Measurements from ENCODE around the gene KDELR3. TPM values are rescaled to one million over a fixed set of nuclear protein-coding genes. Genes with fewer than 3 reads are reported as not detected.
"Not testable (repeated sequence)": the region's sequence is repeated elsewhere in the genome, so short reads cannot be mapped to it uniquely, and the experiment has no call there.

The KDELR3 gene
- total RNA-seq, 2 donors from 2014 or later: 0.32 to 0.40 TPM

DNA sequence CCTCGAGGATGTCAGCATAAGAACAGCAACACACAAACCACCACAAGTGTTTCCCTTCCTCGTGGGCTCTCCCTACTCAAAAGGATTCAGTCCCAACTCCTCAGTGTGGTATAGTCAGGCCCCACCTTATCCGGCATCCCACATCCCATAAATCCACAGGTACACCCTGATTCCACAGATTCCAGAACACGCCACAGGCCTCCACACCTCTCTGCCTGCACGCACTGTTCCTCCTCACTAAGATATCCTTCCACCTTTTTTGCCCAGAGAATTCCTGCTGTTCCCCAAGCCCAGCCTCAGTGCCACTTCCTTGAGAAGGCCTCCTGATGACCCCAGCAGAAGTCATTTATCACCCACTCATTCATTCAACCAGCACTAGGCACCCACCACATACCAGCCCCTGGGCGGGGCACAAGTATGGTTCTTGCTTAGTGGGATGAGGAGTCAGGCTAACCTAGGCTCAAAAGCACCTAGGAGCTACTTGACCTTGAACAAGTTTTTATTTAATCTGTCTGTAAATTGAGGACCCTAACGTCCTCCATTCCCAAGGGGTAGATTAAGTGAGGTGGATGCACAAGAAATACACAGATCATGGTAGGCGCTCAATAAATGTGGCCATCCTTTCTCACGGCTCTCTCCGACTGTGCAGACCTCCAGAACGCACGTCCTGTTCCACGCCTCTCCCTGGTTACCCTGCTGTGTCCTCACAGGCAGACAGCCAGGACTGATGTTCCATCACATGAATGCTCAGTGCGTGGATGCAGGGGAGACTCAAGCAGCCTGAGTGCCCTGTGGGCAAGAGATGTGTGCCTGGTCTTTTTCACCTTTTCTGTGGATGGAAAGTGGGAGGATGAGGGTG is 10.8 kb upstream of the KDELR3 start:
- Mint-ChIP-seq H3K4me3 (peak overlapping the region; percentile 45), H3K27ac (no peak overlapping the region), H3K36me3 (ENCODE audit: low read depth) (peaks cover 8% of the 10 kb centered on the region), H3K9me3 (no peaks in the 10 kb centered on the region), H3K4me1 (no peaks in the 10 kb centered on the region), H3K27me3 (peaks cover 53% of the 10 kb centered on the region)
- no peak for ATAC-seq (replicated peaks)

DNA sequence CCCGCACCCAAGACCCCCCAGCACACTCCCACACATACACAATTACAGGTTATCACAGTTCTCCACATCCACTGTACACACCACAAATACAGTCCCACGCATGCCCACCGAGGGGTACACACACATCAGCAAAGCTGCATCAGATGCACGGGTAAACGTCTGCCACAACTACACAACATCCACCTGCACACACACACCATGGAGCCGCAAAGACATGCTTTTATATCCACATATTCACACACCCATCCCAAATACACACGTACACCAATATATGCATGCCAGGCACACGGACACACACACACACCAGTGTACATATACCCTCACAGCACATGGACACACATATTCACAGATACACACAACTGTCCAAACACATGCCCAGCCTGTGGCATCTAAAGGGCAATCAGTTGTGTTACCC is 7.5 kb upstream of the KDELR3 start:
- H3K27me3 Mint-ChIP-seq: peaks cover 53% of the 10 kb centered on the region
- H3K4me1 Mint-ChIP-seq: no peaks in the 10 kb centered on the region
- no peak for ATAC-seq (replicated peaks)
- no peak overlapping the region for H3K27ac Mint-ChIP-seq
- H3K9me3 Mint-ChIP-seq: no peaks in the 10 kb centered on the region
- H3K36me3 Mint-ChIP-seq (ENCODE audit: low read depth): peaks cover 8% of the 10 kb centered on the region
- no peak overlapping the region for H3K4me3 Mint-ChIP-seq

DNA sequence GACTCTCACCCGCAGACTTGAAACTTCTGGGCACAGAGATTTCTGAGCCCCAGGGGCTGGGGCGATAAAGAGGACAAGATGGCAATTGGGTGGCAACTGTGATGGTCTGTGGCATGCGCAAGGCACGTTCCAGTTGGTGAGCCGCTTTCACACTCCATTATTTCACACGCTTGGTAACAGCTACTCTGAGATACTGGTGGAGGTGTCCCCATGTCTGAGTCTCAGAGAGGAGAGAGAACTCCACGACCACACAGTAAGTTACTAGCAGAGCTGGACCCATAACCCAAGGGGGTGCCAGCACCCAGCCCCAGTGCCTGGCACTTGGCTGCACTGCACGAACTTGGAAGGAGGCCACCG is 6.9 kb upstream of the KDELR3 start:
- no peak overlapping the region for H3K4me3 Mint-ChIP-seq
- H3K36me3 Mint-ChIP-seq (ENCODE audit: low read depth): peaks cover 8% of the 10 kb centered on the region
- no peaks in the 10 kb centered on the region for H3K4me1 Mint-ChIP-seq
- H3K27me3 Mint-ChIP-seq: peaks cover 53% of the 10 kb centered on the region
- H3K27ac Mint-ChIP-seq: no peak overlapping the region
- ATAC-seq (replicated peaks): peak; percentile 7
- no peaks in the 10 kb centered on the region for H3K9me3 Mint-ChIP-seq

DNA sequence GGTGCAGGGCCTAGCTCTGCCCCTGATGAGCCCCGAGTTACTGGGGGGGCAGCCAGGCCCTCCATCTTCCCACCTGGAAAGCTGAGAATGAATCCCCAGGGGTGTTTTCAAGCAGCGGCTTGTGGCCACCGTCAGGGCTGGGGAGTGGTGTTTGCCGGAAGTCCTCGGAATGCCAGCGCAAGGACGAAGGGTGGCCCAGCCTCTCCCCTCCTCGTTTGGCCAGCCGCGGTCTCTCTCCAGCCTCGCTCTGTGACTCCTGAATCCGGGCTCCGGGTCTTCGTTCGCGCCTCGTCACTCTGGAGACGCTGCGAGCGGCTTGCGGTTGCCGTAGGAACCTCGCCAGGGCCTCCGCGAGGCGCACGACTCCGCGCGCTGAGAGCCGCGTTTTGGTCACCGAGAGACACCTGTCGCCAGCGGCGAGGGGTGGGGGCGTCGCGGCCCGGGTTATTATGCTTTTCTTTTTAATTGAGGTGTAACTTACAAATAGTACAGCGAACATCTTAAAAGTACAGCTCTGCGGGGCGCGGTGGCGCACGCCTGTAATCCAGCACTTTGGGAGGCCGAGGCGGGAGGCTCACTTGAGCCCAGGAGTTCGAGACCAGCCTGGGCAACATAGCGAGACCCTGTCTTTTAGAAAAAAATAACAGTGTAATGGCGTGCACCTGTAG is 6.3 kb upstream of the KDELR3 start:
- Mint-ChIP-seq H3K4me1 (no peaks in the 10 kb centered on the region), H3K36me3 (ENCODE audit: low read depth) (peaks cover 4% of the 10 kb centered on the region), H3K27ac (no peak overlapping the region), H3K4me3 (no peak overlapping the region), H3K9me3 (no peaks in the 10 kb centered on the region), H3K27me3 (peaks cover 50% of the 10 kb centered on the region)
- peak; percentile 56 for ATAC-seq (replicated peaks)

DNA sequence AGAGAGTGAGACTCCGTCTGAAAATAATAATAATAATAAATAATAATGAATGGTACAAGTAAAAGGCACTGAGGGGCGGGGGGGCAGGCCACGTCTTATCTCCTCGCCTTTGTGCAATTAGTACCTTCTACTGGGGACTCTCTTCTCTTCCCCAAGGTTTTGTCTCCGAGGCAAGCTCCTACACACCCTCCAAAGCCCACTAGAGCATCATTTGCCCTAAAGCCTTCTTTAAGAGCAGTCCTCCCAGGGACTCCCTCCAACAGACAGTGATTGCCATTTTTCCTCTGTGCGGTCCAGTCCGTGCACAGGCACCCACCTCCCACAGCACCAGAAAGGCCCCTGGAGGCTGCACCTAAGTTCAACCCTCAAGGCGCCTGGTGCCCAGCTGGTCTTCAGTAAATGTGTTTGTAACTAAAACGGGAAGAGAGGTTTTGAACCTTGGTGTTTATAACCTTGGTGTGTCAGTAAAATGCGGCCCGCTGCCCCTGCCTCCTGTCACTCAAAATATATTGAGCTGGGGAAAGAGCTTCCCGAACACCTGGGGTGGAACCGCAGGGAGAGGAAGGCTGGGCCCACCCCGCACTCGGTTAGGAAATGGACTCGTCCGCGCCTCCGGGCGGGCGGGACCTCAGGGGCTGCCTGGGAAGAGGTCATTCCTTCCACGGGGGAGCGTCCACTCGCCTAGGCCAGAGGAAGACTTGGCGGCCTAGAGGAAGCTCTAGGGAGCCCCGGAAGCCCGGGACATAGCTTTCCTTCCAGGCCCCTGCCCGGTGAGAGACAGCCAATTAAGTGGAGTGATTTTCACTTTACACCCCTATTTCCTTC is 4.7 kb upstream of the KDELR3 start:
- Mint-ChIP-seq H3K27me3 (peaks cover 45% of the 10 kb centered on the region), H3K4me1 (no peaks in the 10 kb centered on the region), H3K4me3 (no peak overlapping the region), H3K27ac (no peak overlapping the region), H3K9me3 (no peaks in the 10 kb centered on the region), H3K36me3 (ENCODE audit: low read depth) (no peaks in the 10 kb centered on the region)
- no peak for ATAC-seq (replicated peaks)

DNA sequence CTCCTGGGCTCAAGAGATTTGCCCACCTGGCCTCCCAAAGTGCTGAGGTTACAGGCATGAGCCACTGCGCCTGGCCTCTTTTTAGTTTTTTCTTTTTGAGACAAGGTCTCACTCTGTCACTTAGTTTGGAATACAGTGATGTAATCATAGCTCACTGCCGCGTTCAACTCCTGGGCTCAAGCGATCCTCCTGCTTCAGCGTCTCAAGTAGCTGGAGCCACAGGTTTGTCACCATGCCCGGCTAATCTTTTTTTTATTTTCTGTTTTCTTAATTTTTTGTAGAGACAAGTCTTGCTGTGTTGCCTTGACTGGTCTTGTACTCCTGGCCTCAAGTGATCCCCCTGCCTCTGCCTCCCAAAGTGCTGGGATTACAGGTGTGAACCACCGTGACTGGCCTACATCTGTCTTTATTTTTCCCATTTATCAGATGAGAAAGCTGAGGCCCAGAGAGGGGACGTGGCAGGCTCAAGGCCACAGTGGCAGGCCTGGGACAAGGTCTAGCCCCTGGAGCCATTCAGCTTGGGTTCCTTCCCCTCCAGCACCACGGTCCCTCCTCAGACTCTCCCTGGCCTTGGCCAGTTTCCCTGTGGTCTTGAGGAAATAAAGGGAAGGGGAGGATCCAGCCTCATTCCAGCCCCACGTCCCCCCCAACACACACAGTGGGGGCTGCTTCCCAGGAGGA is 2.8 kb upstream of the KDELR3 start:
- no peaks in the 10 kb centered on the region for H3K9me3 Mint-ChIP-seq
- peaks cover 34% of the 10 kb centered on the region for H3K27me3 Mint-ChIP-seq
- H3K4me1 Mint-ChIP-seq: no peaks in the 10 kb centered on the region
- no peak overlapping the region for H3K27ac Mint-ChIP-seq
- no peak for ATAC-seq (replicated peaks)
- H3K36me3 Mint-ChIP-seq (ENCODE audit: low read depth): no peaks in the 10 kb centered on the region
- H3K4me3 Mint-ChIP-seq: no peak overlapping the region

DNA sequence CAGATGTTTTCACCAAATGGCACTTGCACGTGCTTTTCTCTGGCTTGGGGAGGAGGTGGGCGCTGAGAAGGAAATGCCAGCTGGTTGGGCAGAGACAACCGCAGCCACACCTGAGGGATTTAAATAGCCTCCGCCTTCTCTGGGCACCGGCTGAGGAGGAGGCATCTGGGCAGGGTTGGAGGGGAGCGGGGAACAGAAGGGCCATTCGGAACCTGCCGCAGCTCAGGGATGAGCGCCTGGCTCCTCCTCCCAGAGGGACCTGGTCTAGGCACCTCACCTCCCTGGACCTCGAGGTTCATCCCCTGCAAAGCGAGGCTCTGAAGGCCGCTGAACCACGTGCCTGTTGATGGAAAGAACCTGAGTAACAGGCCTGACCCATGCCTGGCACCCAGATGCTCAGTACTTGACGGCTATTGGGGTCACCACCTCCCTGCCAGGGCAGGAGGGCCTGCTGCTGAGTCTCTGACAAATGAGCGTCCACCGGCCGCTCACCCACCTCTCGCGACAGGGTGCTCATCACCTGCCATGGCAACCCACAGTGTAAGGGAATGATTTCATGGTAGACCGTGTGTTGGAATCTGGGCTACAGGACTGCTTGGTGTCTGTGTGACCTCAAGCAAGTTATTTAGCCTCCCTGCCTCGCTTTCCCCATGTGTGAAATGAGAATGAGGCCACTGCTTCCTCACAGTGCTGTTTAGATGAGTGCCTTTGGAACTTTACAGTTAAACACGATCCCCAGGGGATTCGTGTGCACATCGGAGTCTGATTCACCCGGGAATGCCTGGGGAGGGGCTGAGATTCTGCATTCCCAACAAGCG is 2.0 kb upstream of the KDELR3 start:
- peaks cover 27% of the 10 kb centered on the region for H3K27me3 Mint-ChIP-seq
- H3K4me3 Mint-ChIP-seq: no peak overlapping the region
- no peak overlapping the region for H3K27ac Mint-ChIP-seq
- H3K4me1 Mint-ChIP-seq: no peaks in the 10 kb centered on the region
- H3K36me3 Mint-ChIP-seq (ENCODE audit: low read depth): no peaks in the 10 kb centered on the region
- ATAC-seq (replicated peaks): no peak
- H3K9me3 Mint-ChIP-seq: no peaks in the 10 kb centered on the region

- Mint-ChIP-seq H3K36me3 (ENCODE audit: low read depth) (no peaks in the 10 kb centered on the region), H3K9me3 (no peaks in the 10 kb centered on the region), H3K27me3 (peaks cover 22% of the 10 kb centered on the region), H3K4me3 (peak overlapping the region; percentile 82), H3K27ac (peak overlapping the region; percentile 58), H3K4me1 (no peaks in the 10 kb centered on the region)
- ATAC-seq (replicated peaks): peak; percentile 10
These were observed 425 bp upstream of the KDELR3 start for GRCh38 chr22:38467438-38467903.

- no peaks in the 10 kb centered on the region for H3K36me3 Mint-ChIP-seq (ENCODE audit: low read depth)
- no peak for ATAC-seq (replicated peaks)
These were observed 778 bp downstream of the KDELR3 start for GRCh38 chr22:38468443-38469305.

DNA sequence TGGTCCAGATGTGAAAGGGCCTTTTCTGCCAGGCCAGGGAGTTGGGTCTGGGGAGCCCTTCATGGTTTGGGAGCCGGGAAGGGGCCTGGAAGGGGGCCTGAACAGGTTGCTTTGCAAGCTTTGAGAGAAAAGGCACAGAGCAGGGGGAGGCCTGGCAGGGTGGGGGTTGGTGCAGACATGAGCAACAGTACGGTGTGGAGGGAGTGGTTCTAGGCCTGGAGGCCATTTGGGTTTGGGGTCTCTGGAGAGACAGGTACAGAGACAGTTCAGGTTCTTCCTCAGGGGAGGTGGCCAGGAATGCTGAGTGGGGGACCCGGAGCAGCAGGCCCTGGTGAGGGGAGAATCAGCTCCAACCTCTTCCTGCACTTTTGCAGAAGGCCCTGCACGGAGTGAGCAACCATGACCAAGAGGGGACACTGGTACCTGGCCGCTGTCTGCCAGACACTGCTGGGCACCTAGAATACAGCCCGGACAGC is 1.4 kb downstream of the KDELR3 start:
- H3K27ac Mint-ChIP-seq: no peak overlapping the region
- H3K36me3 Mint-ChIP-seq (ENCODE audit: low read depth): no peaks in the 10 kb centered on the region
- H3K4me1 Mint-ChIP-seq: no peaks in the 10 kb centered on the region
- ATAC-seq (replicated peaks): no peak
- H3K27me3 Mint-ChIP-seq: peaks cover 9% of the 10 kb centered on the region
- H3K9me3 Mint-ChIP-seq: no peaks in the 10 kb centered on the region
- H3K4me3 Mint-ChIP-seq: no peak overlapping the region

More at GRCh38 chr22:38468443-38469305, 778 bp downstream of the KDELR3 start:
- Mint-ChIP-seq H3K27me3 (peaks cover 14% of the 10 kb centered on the region), H3K4me3 (peak overlapping the region; percentile 82), H3K9me3 (no peaks in the 10 kb centered on the region), H3K4me1 (no peaks in the 10 kb centered on the region), H3K27ac (no peak overlapping the region)

- not testable (repeated sequence) for H3K4me1 Mint-ChIP-seq; H3K27ac Mint-ChIP-seq; H3K36me3 Mint-ChIP-seq (ENCODE audit: low read depth); H3K4me3 Mint-ChIP-seq; H3K27me3 Mint-ChIP-seq; ATAC-seq (replicated peaks); H3K9me3 Mint-ChIP-seq
These were observed 2.3 kb downstream of the KDELR3 start for GRCh38 chr22:38470179-38470578.

- no peaks in the 10 kb centered on the region for H3K36me3 Mint-ChIP-seq (ENCODE audit: low read depth)
- H3K9me3 Mint-ChIP-seq: no peaks in the 10 kb centered on the region
- H3K4me1 Mint-ChIP-seq: no peaks in the 10 kb centered on the region
- ATAC-seq (replicated peaks): no peak
- no peak overlapping the region for H3K4me3 Mint-ChIP-seq
- H3K27me3 Mint-ChIP-seq: peaks cover 9% of the 10 kb centered on the region
- H3K27ac Mint-ChIP-seq: no peak overlapping the region
These were observed 3.3 kb downstream of the KDELR3 start for GRCh38 chr22:38471237-38471636.

Measured in activated T-helper 17 cell treated with anti-CD3 and anti-CD28 coated beads, Interleukin-2, amount 50 U/mL, for 72 hours (primary cell).